ENCODE measurements around the gene MAL.

DNA sequence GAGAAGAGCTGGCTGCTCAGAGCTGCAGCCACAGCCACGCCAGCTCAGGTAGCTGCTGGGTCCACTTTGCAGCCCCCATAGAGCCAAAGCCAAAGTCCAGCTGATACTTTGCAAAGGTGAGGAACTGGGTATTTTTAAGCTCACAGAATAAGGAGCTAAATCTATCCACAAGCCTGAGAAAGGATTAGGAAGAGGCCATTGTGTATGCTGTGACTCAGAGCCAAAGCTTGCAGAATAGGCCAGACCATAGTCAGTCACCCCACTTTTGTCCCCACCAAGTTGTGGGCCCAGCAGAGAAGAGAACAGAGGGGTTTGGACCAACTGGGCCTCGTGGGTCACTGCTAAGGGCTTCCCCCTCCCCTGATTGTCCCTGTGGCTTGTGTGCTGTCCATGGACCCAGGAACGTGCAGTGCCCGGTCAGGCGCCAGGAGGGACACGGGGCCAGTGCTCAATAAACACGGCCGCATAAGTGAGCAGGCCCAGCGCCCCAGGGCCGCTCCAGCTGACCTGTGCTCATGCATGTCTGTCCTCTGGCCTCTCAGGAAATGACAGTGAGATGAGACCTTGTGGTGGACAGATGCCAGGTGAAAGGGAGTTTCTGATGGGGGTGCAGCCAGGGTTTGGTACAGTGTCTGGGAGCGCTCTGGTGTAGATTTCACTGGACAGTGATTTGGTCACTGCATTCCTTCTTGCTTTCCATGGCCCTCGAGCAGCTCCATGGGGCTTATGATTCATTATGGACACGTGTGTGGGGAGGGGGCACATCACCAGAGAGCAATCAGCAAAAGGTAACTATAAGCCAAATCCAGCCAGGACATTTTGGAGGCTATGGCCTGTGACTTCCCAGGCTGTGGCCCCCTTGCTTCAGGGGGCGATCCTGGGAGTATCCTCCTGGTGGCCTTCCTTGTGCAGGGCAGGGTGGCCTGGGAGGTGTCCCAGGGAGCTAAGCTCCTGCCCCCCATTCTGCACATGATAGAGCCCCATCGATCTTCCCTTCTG, 31.3 kb downstream of the MAL start:
- TF ChIP-seq RAD21 (IDR thresholded peaks at IDR 0.05; ENCODE audit: low read length) (no peak), NFE2L2 (IDR thresholded peaks at IDR 0.05; ENCODE audit: low read depth, low read length) (no peak), POLR2A (IDR thresholded peaks at IDR 0.05; ENCODE audit: low read depth, low read length) (no peak)
- TF ChIP-seq, protein P1, sequence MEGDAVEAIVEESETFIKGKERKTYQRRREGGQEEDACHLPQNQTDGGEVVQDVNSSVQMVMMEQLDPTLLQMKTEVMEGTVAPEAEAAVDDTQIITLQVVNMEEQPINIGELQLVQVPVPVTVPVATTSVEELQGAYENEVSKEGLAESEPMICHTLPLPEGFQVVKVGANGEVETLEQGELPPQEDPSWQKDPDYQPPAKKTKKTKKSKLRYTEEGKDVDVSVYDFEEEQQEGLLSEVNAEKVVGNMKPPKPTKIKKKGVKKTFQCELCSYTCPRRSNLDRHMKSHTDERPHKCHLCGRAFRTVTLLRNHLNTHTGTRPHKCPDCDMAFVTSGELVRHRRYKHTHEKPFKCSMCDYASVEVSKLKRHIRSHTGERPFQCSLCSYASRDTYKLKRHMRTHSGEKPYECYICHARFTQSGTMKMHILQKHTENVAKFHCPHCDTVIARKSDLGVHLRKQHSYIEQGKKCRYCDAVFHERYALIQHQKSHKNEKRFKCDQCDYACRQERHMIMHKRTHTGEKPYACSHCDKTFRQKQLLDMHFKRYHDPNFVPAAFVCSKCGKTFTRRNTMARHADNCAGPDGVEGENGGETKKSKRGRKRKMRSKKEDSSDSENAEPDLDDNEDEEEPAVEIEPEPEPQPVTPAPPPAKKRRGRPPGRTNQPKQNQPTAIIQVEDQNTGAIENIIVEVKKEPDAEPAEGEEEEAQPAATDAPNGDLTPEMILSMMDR (conservative IDR thresholded peaks at IDR 0.05; ENCODE audit: low read depth, low read length) = no peak
- TF ChIP-seq, protein P2, sequence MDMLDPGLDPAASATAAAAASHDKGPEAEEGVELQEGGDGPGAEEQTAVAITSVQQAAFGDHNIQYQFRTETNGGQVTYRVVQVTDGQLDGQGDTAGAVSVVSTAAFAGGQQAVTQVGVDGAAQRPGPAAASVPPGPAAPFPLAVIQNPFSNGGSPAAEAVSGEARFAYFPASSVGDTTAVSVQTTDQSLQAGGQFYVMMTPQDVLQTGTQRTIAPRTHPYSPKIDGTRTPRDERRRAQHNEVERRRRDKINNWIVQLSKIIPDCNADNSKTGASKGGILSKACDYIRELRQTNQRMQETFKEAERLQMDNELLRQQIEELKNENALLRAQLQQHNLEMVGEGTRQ (IDR thresholded peaks at IDR 0.05; ENCODE audit: low read depth, low read length) = no peak

Data from IMR-90 (cell line).